Activated CD4-positive, CD25-positive, alpha-beta regulatory T cell (primary cell): ENCODE data around the gene ECSIT.
"Not testable (repeated sequence)": the region's sequence is repeated elsewhere in the genome, so short reads cannot be mapped to it uniquely, and the experiment has no call there.

ENCODE experiments used
- DNase-seq, 4 experiments: peaks; one replicate each; lab custom pipeline; 2025; lab: John Stamatoyannopoulos, UW

The ECSIT gene

DNA sequence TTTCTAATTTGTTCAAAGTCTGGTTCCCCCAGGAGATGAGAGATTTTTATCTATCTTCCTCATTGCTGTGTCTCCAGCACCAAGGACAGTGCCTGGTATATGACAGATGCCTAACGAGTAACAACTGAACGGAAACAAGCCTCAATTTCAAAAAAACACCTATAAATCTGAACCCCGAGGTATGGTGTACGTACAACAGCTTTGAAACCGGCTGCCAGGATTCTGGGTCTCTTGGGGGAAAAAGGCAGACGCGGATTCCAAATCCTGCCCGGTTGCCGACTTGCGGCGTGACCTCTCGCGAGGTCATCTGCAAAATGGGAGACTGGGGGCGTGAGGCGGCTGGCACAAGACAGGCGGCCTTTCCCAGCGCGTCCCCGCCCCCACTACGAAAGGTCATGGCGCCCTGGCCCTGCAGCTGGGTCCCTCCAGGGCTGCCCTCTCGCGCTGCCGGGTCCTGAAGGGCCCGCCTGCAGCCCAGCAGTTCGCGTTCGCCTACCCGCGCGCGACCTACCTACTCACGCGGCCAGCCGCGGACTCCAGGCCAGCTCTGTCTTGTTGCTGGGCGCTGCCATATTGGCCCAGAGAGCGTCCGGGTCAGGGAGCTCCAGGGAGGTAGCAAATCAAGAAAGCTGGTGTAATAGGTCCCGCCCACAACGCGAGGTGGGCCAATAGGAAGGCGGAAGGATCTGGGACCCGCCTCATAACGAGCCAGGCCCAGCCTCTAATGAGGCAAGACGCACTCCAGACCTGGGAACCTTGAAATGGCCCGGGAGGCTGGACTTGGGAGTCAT lies at the start of gene ECSIT:
Gene ECSIT, minus strand, starts transcription at position 584 of the 791 bp plus-strand sequence. CDS start 9,964 bp downstream, outside the sequence.
- DNase-seq: peak; percentile 78 to 91 (median 82)

DNA sequence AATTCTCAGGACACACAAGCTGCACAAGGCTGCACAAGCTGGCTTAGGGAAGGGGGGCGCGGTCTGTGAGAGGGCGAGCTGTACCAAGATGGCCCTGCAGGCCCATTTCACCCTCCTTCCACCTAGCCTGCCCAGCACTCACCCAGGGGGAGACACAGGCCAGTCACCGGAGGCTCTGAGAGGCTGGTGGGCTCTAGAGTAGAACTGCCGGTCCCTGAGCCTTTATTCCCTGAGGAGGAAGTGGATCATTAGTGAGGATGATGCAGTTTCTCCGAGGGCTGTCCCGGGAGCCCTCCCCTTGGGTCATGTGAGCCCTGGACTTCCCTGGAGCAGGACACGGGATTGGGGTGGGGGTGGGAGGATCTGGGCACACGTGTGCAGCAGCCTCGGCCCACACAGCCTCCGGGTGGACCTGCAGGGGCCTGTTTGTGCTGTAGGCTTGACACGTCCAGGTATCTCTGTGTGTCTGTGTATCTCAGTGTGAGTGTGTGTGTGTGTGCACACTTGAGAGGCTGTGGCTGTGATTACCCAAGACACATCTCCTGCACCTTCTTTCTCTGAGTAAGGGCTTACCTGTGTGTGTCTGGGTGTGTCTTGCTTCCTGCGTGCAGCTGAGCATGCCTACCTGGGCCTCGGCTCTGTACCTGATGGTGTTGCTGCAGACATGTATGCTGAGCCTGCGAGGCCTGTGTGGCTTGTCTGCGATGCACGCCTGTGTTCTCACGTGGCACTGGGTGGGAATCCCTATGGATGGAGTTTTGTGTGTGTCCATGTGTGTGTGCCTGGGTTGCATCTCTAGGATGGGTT lies 48.7 kb upstream of the ECSIT start, which contains the start of gene ACP5:
Gene ACP5, minus strand, starts transcription at position 195 of the 807 bp plus-strand sequence. CDS start 328 bp downstream, outside the sequence.
- DNase-seq: no peak

- DNase-seq: no peak
Observed at GRCh38 chr19:11576227-11576626, 47.3 kb upstream of the ECSIT start.

GRCh38 chr19:11574689-11575088 lies 45.8 kb upstream of the ECSIT start:
- no peak for DNase-seq

DNA sequence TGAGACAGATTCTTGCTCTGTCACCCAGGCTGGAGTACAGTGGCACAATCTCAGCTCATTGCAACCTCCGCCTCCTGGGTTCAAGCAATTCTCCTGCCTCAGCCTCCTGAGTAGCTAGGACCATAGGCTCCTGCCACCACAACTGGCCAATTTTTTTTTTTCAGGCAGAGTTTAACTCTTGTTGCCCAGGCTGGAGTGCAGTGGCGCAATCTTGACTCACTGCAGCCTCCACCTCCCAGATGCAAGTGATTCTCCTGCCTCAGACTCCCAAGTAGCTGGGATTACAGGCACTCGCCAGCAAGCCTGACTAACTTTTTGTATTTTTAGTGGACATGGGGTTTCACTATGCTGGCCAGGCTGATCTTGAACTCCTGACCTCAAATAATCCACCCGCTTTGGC lies 44.8 kb upstream of the ECSIT start:
- DNase-seq: not testable (repeated sequence)

- DNase-seq: not testable (repeated sequence)
Observed at GRCh38 chr19:11573354-11573753, 44.4 kb upstream of the ECSIT start.

DNA sequence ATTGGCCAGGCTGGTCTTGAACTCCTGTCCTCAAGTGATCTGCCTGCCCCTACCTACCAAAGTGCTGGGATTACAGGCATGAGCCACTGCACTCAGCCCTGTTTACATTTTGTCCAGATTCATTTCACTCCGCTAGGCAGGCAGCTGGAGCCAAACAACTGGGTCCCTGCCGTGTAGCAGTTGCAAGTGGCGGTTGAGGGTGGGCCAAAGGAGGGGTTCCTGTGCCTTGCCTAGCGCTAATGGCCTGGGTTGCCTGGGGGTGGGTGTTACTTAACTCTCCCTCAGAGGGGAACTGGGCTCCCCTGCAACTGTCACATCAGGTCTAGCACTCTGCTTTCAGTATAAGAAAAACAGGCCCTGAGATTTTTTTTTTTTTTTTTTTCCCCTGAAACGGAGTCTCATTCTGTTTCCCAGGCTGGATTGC lies 41.1 kb upstream of the ECSIT start:
- DNase-seq: no peak

DNA sequence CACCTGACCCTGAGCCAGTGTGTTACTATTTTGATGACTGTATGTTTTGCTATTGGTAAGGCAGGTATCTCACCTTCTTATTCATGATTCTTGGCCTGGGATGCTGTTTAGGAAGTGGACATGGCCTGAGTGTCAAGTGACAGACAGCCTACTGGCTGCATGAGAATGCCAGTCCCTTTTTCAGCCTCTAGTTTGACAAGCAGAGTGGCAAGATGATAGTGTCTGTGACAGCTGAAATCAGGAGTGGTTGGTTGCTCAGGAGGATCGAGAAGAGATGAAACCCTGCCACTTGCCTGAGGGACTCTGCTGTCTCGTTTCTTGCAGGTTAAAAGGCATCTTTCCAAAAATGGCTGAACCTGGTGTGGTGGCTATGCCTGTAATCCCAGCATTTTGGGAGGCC lies 37.2 kb upstream of the ECSIT start:
- no peak for DNase-seq

DNA sequence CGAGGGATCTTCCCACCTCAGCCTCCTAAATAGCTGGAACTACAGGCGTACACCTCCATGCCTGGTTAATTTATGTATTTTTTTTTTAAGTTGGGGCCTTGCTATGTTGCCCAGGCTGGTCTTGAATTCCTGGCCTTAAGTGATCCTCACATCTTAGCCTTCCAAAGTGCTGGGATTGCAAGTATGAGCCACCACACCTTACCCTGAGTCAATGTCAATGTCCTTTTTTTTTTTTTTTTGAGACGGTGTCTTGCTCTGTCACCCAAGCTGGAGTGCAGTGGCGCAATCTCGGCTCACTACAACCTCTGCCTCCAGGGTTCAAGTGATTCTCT lies 36.7 kb upstream of the ECSIT start:
- not testable (repeated sequence) for DNase-seq

DNA sequence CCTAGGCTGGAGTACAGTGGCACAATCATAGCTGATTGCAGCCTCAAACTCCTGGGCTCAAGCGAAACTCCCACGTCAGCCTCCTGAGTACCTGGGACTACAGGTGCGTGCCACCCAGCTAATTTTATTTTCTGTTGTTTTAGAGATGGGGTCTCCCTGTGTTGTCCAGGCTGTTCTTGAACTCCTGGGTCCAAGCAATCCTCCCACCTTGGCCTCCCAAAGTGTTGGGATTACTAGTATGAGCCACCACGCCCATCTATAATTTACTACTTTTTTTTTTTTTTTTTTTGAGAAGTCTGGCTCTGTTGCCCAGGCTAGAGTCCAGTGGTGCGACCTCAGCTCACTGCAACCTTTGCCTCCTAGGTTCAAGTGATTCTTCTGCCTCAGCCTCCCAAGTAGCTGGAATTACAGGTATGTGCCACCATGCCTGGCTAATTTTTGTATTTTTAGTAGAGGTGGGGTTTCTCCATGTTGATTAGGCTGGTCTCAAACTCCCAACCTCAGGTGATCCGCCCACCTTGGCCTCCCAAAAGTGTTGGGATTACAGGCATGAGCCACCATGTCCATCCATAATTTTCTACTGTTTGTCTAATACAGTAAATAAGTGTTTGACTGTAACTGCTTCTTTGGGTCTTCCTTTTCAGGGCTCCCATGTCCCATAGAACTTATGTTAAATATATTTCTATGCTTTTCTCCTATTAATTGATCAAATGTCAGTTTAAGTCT lies 35.3 kb upstream of the ECSIT start:
- not testable (repeated sequence) for DNase-seq

- no peak for DNase-seq
Observed at GRCh38 chr19:11563532-11563931, 34.6 kb upstream of the ECSIT start.

GRCh38 chr19:11560404-11561051 lies 31.6 kb upstream of the ECSIT start:
- DNase-seq: peak in 3 of 4 experiments; percentile 14 to 35 (median 19)

DNA sequence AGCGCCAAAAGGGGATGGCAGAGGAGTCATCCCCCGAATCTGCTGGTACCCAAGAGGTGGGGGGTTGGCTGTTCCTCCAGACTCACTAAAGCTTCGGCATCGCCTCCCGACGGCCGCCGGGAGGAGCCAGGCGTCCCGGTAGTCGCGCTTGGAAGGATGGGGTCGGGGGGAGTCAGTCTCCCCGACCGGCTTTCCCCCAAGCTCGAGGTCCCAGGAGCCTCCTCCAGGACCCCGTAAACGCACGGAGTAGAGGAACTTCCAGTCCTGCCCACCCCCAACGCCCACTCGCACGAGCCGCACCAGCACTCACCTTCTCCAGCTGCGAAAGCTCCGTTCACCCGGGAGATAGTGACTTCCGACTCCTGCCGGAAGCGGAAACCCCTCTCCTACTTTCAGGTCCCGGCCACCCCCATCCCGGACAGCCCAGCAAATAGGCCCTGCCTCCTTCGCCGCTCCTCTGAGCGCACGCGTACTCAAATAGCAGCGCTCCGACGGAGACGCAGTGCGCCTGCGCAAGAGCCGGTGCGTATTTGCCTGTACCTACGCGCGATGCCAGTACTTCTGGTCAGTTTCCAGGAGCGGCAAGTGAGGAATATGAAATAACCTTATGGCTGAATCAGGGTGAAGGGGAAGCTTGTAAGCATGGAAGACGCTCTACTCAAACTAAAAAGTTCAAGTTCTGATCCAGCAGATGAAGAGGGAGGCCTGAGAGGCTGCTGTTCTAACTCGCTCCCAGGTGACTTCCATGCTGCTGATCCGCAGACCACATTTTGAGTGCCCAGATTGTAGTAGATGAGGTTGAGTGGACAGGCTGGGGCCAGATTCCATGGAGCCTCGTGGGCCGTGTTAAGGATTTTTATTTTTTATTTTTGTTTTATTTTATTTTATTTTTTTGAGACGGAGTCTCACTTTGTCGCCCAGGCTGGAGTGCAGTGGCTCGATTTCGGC lies 30.2 kb upstream of the ECSIT start, which contains the start of gene ELOF1:
Gene ELOF1, minus strand, starts transcription at position 350 of the 948 bp plus-strand sequence. CDS start 4,883 bp downstream, outside the sequence.
- peak; percentile 87 to 93 (median 90) for DNase-seq

DNA sequence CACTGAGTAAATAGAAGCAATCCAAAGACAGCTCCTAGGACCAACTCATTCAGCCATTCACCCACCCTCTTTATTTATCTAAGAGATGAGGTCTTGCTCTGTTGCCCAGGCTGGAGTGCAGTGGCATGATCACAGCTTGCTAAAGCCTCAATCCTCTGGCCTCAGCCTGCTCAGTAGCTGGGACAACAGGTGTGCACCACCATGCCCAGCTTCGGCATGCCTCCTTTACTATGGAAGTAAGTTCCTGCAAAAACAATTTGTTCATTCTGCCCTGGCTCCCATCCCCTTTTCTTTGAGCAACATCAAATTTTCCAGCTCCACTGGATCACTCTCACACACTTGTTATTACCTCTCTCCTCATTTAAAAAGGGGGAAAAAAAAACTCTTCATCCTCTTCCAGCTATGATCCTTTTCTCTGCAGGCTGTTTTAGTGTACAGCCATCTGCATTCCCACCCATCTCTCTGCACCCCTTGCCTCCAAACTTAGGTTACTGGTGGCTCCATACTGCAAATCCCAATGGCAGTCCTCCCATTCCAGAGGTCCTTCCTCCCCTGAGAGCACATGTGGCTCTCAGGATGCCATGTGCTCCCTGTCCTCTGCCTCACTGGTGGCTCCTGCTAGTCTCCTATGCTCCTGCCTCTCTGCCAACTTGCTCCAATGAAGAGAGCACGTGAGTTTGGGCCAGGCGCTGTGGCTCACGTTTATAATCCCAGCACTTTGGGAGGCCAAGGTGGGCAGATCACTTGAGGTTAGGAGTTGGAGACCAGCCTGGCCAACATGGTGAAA lies 27.9 kb upstream of the ECSIT start:
- DNase-seq: no peak

GRCh38 chr19:11555246-11555645 lies 26.3 kb upstream of the ECSIT start:
- DNase-seq: no peak

GRCh38 chr19:11554160-11554559 lies 25.2 kb upstream of the ECSIT start:
- DNase-seq: no peak

- no peak for DNase-seq
Observed at GRCh38 chr19:11552666-11553372, 23.9 kb upstream of the ECSIT start.

GRCh38 chr19:11551603-11552235 lies 22.8 kb upstream of the ECSIT start:
- DNase-seq: no peak

DNA sequence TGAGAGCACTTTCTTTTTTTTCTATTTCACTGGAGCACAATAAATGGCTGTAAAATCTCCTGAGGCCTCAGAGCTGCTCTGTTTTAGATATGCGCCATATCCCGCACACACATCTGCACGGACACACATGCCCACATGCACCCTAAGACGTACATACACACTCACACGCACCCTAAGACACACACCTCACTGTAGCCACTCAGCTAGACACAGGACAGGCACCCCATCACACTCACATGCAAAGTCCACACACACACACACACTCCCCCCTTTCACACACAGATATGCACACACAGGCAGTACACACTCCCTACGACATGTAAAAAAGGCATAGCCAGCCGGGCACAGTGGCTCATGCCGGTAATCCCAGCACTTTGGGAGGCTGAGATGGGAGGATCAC lies 21.3 kb upstream of the ECSIT start:
- DNase-seq: no peak
